ENCODE results near the gene PCDHB8.
"Not testable (repeated sequence)": the region's sequence is repeated elsewhere in the genome, so short reads cannot be mapped to it uniquely, and the experiment has no call there.

Gene PCDHB8

GRCh38 chr5:141184117-141184855 lies 6.7 kb downstream of the PCDHB8 start:
- not testable (repeated sequence) for DNase-seq

GRCh38 chr5:141186897-141187512 lies 9.4 kb downstream of the PCDHB8 start, which contains the start of gene PCDHB9:
Gene PCDHB9, plus strand, starts transcription at chr5:141187161. Its CDS starts 158 bp downstream, at chr5:141187319.
- no peak for DNase-seq

- DNase-seq, result not testable (repeated sequence)
Observed at GRCh38 chr5:141188682-141189081, 11.1 kb downstream of the PCDHB8 start.

- not testable (repeated sequence) for DNase-seq
Observed at GRCh38 chr5:141189131-141189530, 11.5 kb downstream of the PCDHB8 start.

GRCh38 chr5:141192110-141192725 lies 14.6 kb downstream of the PCDHB8 start, which contains the start of gene PCDHB10:
Gene PCDHB10, plus strand, starts transcription at chr5:141192353. Its CDS starts 200 bp downstream, at chr5:141192553.
- peak; percentile 13 for DNase-seq

GRCh38 chr5:141194332-141194731 lies 16.7 kb downstream of the PCDHB8 start:
- not testable (repeated sequence) for DNase-seq

GRCh38 chr5:141196363-141196762 lies 18.8 kb downstream of the PCDHB8 start:
- DNase-seq, result no peak

GRCh38 chr5:141199359-141200235 lies 22.0 kb downstream of the PCDHB8 start, which contains the start of gene PCDHB11:
Gene PCDHB11, plus strand, starts transcription at chr5:141199627. Its CDS starts 148 bp downstream, at chr5:141199775.
- DNase-seq, result no peak

GRCh38 chr5:141201126-141201525 lies 23.5 kb downstream of the PCDHB8 start:
- DNase-seq, result not testable (repeated sequence)

- DNase-seq, result not testable (repeated sequence)
Observed at GRCh38 chr5:141201646-141202045, 24.1 kb downstream of the PCDHB8 start.

- no peak for DNase-seq
Observed at GRCh38 chr5:141208478-141208877, 30.9 kb downstream of the PCDHB8 start, which contains the start of gene PCDHB12. Gene PCDHB12, plus strand, starts transcription at chr5:141208719. Its CDS starts 189 bp downstream, at chr5:141208908.

- not testable (repeated sequence) for DNase-seq
Observed at GRCh38 chr5:141210281-141210680, 32.7 kb downstream of the PCDHB8 start.

- not testable (repeated sequence) for DNase-seq
Observed at GRCh38 chr5:141210849-141211248, 33.3 kb downstream of the PCDHB8 start.

- DNase-seq, result not testable (repeated sequence)
Observed at GRCh38 chr5:141213656-141214339, 36.2 kb downstream of the PCDHB8 start, which contains the start of gene PCDHB13. Gene PCDHB13, plus strand, starts transcription at chr5:141213919. Its CDS starts 205 bp downstream, at chr5:141214124.

- DNase-seq, result not testable (repeated sequence)
Observed at GRCh38 chr5:141214583-141214982, 37.0 kb downstream of the PCDHB8 start.

- DNase-seq, result not testable (repeated sequence)
Observed at GRCh38 chr5:141215504-141215903, 37.9 kb downstream of the PCDHB8 start.

- not testable (repeated sequence) for DNase-seq
Observed at GRCh38 chr5:141216035-141216434, 38.4 kb downstream of the PCDHB8 start.

- DNase-seq, result peak; percentile 16
Observed at GRCh38 chr5:141223112-141223783, 45.7 kb downstream of the PCDHB8 start, which contains the start of gene PCDHB14. Gene PCDHB14, plus strand, starts transcription at chr5:141223343. Its CDS starts 163 bp downstream, at chr5:141223506.

- not testable (repeated sequence) for DNase-seq
Observed at GRCh38 chr5:141224844-141225243, 47.3 kb downstream of the PCDHB8 start.

GRCh38 chr5:141225421-141225820 lies 47.8 kb downstream of the PCDHB8 start:
- not testable (repeated sequence) for DNase-seq

Measured in NCI-H1694 (cell line).